Measurements from ENCODE around the gene TBC1D2.

The TBC1D2 gene

DNA sequence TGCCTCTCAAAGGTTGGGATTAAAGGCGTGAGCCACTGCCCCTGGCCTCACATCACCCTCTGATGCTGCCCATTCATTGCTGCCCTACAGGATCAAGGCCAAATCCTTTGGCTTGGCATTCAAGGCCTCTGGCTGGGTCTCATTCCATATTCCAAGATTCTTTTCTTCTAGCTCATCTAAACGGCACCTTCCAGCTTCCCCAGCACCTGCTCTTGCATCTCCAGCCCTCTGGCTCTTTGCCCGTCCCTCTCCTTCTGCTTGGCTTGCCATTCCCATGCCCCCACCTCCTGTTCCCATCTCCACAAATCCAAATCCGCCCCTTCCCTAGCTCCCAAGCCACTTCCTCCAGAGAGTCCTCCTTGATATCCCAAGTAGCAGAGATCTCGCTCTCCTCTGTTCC lies 96.1 kb downstream of the TBC1D2 start:
- no peak for DNase-seq

DNA sequence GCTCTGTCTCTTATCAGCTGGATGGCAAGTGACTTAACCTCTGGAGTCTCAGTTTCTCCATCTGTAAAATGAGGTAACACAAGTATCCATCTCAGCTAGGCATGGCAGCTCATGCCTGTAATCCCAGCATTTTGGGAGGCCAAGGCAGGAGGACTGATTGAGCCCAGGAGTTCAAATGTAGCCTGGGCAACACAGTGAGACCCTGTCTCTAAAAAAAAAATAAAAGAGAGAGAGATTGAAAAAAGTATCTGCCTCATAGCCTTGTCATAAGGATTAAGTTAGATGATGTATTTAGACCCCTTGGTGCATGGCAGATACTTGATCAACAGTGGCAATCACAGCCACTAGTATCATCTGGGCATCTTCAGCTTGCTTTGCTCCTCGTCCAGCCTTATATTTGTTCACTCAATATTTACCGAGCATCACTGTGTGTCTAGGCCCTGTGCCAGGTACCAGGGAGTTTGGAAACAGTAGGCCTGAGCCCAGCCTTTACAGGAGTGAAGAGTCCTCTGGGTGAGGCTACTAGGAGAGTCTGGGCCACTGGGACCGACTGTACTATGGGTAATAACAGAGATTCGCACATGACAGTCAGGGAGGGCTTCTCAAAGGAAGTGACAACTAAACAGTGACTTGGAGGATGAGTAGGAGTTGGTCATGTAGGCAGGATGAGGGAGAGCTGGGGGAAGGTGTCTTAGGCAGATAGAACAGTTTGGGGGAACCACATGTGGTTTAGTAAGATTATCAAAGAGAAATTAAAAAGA lies 97.2 kb downstream of the TBC1D2 start:
- DNase-seq: no peak

DNA sequence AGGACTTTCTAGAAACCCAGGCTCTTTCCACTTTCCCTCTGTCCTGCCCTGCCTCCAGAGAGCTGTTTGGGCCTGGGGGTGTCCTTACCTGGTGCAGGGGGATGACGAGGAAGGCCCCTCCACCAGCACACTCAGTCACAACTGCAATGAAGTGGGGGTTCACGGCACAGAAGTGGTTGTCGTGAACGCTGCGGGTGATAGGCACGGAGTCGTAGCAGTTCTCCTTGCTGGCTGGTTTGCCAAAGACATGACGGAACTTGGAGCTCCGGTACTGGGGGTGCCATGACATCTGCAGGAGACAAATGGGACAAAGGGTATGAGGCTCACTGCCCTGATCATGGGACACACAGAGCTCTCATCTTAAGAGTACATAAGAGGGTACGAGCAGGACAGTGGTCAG lies 98.1 kb downstream of the TBC1D2 start:
- DNase-seq: no peak

DNA sequence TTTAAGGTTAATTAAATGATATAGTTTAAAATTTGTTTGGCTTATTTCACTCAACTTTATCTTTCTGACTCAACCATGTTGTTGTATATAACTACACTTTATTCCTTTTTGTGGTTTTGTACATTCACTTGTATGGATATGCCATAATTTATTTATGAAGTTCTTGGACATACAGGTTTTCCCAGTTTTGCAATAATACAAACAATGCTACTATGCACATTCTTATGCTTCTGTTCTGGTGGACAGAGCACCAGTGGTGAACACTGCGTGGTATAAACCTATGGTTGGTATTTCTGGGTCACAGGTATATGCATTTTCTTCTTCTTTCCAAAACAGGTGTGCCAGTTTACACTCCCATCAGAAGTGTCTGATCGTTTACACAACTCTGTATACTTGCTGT lies 100.8 kb downstream of the TBC1D2 start:
- DNase-seq: no peak

DNA sequence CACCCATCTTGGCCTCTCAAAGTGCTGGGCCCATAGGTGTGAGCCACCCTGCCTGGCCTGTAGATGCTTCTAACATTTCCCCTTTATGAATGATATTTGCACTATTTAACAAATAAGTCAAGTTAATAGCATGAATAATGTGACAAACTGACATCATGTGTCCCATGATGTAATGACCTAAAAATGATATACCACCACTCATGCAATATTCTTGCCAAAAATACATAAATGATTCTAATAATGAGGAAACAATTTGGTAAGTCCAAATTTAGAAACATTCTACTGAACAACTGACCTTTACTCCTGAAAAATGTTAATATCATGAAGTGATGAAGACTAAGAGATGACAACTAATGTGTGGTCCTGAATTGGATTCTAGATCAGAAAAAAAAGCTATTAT lies 102.9 kb downstream of the TBC1D2 start:
- DNase-seq: no peak

DNA sequence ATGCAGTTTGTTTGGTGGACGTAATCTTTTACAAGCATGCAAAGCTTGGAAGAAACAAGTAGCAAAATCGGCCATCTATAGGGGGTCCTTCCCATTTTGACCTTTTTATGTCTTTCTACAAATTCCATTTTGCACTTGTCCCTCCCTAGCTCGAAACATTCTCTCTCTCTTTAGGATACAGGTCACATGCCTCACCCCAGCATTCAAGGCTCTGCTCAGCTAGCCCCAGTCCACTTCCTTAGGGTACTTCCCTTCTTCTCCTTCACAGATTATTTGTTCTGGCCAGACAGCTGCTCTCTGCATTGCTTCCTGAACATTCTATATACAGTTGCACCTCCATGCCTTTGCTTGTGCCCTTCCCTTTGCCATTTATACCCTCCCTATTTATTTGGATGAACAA lies 104.7 kb downstream of the TBC1D2 start:
- no peak for DNase-seq

DNA sequence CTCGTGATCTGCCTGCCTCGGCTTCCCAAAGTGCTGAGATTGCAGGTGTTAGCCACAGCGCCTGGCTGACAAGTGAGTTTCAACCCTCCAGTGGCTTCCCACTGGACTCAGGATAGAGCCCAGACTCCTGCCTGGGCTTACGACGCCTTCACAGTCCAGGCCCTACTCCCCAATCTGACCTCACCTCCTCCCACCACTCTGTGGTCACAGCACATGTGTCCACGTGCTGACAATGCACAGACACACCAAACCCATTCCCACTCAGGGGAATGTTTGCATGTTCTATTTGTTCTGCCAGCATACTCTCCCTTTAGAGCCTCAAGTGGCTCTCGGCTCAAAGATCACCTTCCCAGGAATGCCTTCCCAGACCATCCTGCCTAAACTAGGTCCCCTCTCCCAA lies 105.3 kb downstream of the TBC1D2 start:
- DNase-seq: no peak

DNA sequence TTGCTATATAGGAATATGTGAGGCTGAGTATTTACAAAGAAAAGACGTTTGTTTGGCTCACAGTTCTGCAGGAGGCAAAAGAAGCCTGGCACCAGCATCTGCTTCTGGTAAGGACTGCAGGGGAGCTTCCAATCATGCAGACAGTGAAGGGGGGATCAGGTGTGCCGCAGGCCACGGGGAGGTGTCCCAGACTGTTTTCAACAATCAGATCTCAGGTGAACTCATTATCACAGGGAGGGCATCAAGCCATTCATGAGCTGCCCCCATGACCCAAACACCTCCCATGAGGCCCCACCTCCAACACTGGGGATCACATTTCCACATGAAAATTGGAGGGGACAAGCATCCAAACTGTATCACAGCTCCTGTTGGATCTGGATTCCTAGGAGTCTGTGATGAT lies 106.0 kb downstream of the TBC1D2 start:
- no peak for DNase-seq
